GM21619 (cell line): ENCODE results near the gene TRPM1.
A peak's percentile ranks its signal among the peaks of the same experiment; 100 is the strongest.

Experiments
- ATAC-seq: cut with Tn5 transposase; IDR thresholded peaks from one replicate; pipeline ENCODE4 v1.9.1; 2021; ENCODE audit not compliant: unreplicated experiment

TRPM1 gene

DNA sequence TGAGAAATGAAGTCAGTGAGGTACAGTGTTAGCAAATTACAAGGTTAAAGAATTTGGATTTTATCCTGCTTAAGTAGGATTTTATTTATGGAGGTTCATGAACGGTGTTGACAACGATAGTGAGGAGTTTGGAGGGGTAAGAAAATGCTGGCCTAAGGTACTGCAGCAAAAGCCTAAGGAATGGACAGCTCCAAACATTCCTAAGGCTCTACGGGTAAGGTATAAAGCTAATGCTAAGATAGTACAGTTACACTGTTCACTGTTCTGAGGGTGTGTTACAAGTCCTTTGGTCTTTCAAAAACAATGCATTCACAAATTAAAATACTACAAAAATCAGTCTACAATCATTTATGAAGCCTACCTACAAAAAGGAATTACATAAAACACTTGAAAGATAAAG, 117.4 kb downstream of the TRPM1 start:
- peak; percentile 11 for ATAC-seq

DNA sequence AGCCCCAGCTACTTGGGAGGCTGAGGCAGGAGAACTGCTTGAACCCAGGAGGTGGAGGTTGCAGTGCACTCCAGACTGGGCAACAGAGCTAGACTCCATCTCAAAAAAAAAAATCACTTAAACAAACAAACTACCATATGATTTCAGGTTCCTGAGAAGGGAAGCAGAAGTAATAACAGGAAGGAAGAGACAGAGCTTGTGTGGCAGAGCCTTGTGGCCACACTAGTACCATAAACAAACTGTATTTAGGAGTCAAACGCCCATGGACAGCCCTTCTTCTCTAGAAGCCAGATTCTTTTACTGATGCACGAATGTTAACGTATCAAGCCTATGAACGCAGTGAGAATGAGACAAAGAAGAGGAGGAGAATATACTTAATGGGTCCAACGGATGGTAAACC, 122.1 kb downstream of the TRPM1 start:
- ATAC-seq, result no peak

DNA sequence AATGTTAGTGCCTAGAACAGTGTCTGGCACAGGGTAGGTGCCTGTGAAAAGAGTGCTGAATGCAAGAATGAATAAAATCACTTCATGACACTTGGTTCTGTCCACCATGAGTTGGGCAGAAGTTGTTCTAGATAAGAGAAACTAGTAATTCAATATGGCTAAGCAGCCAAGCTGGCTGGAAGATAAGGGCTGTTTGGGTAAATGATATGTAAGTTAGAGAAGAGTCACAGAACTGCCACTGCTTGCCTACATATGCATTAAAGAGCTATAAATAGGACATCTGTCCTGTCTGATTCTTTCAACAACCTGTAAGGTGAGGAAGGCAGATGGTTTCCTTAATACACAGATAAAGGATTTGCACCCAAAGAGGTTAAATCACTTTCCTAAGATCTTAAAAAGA, 123.2 kb downstream of the TRPM1 start:
- ATAC-seq, result no peak

DNA sequence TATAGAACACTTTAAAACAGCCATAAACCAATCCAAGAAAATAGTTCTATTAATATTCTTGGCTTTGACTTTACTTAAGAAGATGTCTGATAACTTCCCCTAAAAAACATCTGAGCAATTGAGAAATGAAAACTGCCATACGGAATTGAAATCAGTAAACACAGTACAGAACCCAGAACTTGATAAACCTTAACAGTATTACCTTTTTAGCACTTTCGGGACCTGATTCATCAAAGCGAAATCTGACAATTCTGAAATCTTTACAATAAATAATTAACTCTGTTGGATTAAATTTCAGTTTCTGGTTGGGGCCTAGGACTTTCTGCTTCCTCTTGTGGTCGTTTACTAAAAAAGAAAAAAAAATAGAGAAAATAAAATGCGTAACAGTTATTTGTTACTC, 127.4 kb downstream of the TRPM1 start:
- ATAC-seq, result no peak

DNA sequence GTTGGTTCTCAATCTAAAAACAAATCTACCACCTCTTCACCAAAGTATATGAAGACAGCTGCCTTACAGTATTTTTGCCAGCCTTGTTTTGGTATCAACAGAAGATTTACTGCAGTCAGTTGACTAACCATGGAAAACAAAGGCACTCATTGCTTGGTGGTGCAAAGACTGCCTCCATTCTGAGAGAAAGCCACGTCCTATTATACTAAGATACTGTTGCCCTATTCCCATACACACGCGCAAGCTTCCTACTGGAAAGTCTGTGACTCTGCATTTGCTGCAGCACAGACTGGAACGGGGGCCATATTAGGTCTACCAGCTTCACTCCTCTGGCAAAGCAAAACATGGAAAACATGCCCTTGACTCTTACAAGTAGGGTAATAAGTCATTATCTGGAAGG, 128.1 kb downstream of the TRPM1 start:
- ATAC-seq, result no peak

DNA sequence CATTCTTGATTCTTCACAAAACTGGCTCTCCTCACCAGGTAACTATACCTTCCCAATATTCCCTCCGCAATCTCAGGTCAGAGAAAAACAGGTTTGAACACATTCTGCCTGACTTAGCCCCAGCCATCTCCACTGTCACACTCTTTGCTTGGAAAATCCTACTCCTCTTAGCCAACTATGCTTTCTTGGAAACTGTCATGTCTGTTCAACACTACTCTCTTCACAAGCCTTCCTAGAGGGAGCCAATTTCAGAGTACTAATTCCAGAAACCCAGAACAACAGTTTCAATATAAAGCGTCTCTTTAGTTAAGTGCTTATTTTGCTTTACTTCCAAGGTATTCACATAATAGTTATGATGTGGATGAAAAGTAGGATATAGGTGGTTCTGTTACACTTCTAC, 131.8 kb downstream of the TRPM1 start:
- ATAC-seq, result no peak

DNA sequence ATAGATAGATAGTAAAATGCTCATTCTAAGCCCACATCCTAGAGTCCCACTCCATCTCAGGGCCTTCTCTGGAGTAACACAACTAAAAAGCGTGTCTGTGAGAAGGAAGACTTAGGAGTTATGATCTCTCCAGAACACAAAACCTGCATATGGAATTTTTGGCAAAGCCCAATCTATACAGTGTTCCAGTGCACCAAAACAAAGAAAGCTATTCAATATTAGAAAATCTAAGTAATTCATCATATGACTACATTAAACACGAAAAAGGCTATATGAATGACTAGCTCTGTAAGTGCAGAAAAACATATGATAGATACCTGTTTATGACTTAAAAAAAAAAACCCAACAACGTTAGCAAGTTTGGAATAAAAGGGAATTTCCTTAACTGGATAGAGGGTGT, 137.8 kb downstream of the TRPM1 start:
- no peak for ATAC-seq

DNA sequence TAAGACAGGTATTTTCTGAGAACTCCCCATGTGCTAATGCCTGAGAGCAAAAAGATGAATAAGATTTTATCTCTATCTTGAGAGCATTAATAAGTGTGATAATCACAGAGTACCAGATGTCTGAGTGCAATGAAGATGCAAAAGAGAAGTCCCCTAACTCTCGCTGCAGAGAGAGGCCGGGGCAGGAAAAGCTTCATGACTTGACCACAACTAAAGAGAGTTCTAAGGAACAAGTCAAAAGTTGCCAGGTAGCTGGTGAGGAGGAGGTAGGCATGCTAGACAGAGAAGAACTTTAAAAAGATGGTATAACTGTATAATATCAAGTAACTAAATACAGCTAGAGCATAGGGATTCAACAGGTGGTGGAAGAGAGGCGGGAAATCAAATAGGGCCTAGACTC, 138.9 kb downstream of the TRPM1 start:
- ATAC-seq, result no peak

DNA sequence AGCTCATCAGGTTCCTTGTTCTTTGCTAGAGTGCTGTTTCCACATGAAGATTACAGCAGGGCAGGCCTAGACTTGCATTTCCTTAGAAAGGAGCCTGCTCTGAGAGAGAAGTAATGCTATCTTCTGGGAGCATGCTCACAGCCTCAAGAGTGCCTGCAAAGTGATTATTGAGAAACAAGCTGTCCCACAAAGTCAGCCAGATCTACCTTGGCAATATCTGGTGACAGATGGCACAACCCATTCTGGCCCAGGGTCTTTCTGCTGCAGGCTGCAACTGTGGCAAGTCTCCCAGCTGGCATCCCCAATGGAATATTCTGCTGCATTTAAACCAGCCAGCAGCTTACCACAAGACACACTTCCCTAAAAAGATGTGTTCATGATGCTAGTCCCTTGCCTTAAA, 139.4 kb downstream of the TRPM1 start:
- ATAC-seq, result no peak

DNA sequence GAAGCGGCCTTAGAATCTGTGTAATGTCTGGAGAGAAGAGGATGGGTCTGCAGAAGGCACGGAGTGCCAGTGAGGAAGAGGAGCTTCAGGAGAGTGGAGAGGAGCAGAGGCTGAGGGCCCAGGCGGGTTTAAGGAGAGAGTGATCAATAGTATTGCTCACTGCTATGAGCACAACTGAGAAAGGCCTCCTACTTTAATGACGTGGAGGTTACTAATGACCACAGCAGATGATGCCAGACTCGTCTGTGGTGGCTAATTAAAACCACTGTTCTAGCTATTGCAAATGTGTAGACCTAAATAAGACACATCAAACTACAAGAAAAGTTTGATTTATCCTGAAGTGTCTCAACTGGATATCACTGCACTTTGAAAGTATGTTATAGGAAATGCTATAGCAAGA, 143.3 kb downstream of the TRPM1 start:
- no peak for ATAC-seq

DNA sequence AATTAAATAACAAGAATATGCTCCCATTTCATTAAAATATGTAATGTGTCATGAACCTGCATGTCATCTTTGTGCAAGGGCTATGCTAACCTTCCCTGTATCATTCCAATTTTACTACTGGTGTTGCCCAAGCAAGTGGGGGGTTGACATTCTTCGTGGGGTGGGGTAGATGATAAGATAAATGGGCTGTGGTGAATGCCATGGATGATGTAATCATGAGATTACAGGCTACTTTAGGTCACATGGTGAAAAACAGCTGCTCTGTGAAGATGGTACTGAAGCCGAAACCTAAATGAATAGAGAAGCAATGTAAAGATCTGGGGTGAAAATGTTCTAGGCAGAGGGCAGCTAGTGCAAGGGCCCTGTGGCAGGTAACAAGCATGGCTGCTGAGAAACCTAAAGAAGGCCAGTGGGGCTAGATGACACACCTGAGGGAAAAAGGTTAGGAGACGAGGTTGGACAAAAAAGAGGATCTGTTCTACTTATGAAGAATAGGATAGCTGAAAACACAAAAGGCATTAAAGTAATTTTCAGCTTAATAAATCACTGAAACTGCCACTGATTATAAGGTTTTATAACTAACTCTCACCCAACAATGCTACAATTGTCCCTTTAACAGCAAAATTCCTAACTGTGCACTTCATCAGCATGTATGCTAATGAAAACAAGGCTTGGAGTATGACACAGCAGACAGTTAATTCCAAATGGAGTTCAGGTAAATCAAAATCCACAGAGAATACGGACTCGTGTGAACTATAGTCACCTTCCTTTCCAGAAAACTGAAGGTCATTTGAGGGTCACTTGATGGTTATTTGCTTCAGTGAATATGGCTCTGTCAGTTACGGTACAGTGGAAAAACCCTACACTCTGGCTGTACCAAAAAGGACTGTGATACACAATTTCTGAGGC, 145.1 kb downstream of the TRPM1 start:
- ATAC-seq, result no peak

DNA sequence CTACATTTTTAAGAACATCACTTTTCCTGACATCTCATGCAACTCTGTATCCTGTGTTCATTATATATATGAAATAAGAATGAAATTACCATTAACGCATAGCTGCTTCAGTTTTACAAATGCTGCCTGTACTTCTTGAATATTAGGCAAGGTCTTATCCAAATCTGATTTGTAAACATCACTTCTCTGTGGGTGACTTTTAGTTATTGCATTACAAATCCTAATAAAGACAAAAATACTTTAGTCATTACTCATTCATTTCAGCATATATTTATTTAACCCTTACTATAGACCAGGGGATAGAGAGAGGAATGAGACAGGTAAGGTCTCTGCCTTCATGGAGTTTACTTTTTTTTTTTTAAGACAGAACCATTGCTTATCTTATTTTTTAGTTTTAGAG, 146.9 kb downstream of the TRPM1 start:
- ATAC-seq, result no peak

DNA sequence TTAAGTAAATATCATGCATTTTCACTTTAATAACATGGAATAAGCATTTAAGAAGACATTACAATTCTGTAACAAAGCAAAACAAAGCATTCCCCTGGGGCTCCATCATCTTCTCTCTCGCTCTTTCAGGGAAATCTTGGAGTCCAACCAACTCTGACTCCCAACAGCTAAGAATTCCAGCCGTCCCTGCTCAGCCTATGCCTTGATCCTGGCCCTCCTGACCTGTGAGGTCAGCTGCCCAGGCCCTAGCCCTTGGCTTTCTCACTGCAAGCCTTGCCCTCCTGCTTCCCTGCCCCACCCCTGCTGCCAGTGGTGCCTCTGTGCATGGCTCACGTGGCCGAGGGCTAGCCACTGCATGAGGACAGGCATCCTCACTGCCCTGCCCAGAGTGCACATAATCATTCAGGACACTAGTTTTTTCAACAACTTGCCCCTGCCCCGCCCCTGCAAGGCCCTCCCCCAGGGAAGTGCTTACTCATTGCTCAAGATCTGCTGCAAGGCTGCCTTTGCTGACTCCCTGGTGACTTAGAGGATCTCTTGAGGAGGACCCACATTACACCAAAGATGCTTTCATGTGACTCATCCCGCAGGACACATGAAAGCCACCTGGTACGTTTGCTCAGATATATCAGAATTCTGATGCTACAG, 147.7 kb downstream of the TRPM1 start:
- ATAC-seq, result no peak

DNA sequence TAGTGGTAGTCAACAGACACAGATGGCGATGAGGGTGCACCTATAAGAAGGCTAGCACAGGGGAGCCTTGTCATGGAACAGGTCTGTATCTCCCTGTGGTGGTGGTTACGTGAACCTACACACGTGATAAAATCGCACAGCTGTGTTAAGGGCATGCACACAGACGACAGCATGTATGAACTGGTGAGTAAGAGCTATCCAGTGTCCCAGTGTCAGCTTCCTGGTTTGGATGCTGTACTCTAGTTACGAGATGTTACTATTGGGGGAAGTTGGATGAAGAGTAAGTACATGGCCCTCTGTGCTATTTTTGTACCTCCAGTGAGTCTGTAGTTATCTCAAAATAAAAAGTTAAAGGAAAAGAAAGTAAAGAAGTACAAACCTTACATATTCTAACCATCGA, 148.3 kb downstream of the TRPM1 start:
- no peak for ATAC-seq
